Measurements from ENCODE around the gene KLF1.
"Not testable (repeated sequence)": the region's sequence is repeated elsewhere in the genome, so short reads cannot be mapped to it uniquely, and the experiment has no call there.

The KLF1 gene

DNA sequence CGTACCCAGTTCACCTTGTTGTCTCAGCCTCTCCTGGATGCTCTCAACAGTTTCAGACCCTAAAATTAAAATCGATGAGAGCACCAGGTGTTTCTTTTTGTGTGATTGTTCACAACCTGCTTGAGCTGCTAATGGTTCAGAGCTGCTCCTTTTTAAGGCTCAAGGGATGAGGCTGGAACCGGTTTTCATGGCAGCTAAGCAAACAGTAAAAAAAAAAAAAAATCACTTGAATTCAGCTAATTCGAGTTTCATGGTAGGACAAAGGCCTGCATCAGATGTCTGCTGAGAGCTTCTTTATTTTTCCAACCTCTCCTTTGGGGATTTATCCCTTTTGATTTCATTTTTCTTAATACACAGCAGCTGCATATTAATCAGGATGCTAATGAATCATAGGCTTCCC lies 25.6 kb upstream of the KLF1 start:
- Mint-ChIP-seq H3K4me1 (peaks cover 14% of the 10 kb centered on the region), H3K4me3 (no peak overlapping the region)
- DNase-seq (ENCODE audit: low spot score in 2 of 2) = no peak

DNA sequence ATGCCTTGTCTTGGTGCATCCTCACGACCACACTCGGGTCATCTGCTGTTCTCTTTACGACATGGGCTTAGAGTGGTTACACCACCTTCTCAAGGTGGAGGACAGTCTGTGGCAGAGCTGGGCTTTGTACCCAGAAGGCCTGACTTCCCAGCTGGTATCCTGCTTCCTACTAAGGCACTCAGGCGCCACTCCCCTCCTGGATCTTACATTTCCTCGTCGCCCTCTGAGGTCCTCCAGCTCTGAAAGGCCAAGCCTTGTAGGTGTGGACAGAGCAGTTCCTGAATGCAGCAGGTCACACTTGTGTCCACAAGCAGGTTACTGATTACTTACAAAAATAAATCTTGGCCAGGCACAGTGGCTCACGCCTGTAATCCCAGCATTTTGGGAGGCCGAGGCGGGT lies 20.2 kb upstream of the KLF1 start:
- peaks cover 7% of the 10 kb centered on the region for H3K4me1 Mint-ChIP-seq

More for the DNA sequence above, 25.6 kb upstream of the KLF1 start:
- H3K27ac Mint-ChIP-seq = peak overlapping the region; percentile 24
- no peaks in the 10 kb centered on the region for H3K9me3 Mint-ChIP-seq
- H3K36me3 Mint-ChIP-seq = peaks cover under 1% of the 10 kb centered on the region
- ATAC-seq = no peak

DNA sequence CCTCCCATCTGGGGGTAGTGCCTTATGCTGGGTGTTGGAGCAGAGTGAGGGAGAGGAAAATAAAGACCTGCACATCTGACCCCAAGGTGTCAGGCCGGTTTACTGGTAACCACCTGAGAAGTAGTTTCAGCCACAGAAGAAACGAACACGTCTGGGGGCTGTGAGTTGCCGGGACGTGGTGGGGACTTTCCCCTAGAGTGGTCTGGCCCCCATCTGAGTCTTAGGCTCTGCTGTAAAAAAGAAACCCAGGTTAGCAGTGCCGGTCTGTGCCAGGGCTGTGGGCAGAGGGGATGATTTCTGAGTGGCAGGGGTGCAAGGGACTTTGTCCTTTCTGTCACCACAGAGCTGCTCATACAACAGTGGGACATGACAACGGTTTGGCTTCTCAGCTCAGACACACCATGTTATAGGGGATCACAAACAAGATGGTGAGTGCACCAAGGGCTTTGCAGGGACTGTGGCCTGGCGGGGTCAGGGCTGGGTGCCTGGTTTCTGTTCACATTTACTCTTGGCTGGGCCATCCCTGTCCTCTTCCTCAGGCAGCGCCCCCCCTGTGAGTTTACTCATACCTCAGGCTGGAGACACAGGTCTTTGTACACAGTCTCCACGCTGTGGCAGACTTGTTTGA lies 13.0 kb upstream of the KLF1 start:
- peak overlapping the region; percentile 89 for H3K27ac Mint-ChIP-seq
- peak; percentile 94 for ATAC-seq
- DNase-seq (ENCODE audit: low spot score in 2 of 2) = peak in 1 of 2 donors; percentile 87
- H3K36me3 Mint-ChIP-seq = peaks cover 47% of the 10 kb centered on the region
- peaks cover 9% of the 10 kb centered on the region for H3K4me1 Mint-ChIP-seq
- peak overlapping the region; percentile 42 for H3K4me3 Mint-ChIP-seq
- no peaks in the 10 kb centered on the region for H3K9me3 Mint-ChIP-seq

More for the DNA sequence above, 20.2 kb upstream of the KLF1 start:
- DNase-seq (ENCODE audit: low spot score in 2 of 2) (no peak), ATAC-seq (no peak)
- no peaks in the 10 kb centered on the region for H3K36me3 Mint-ChIP-seq
- no peak overlapping the region for H3K27ac Mint-ChIP-seq
- no peaks in the 10 kb centered on the region for H3K9me3 Mint-ChIP-seq
- H3K4me3 Mint-ChIP-seq = no peak overlapping the region

DNA sequence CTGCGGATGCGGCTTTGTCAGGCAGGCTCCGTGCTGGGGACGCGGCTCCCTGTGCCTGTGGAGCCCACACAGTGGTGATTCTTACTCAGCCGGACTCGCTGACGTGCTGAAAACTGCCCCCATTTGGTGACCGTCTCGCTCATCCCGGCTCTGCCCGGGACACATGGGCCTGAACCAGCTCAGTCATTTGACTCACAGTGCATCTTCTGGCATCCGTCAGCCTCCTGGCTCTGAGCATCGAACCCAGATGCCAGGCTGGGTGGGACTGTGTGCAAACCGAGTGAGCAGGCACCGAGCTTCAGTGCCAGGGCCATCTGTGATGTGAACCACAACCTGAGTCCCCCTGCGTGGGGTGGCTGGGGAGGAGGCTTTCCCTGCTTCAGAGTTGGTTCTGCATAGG lies 9.5 kb upstream of the KLF1 start:
- Mint-ChIP-seq H3K4me3 (no peak overlapping the region), H3K9me3 (no peaks in the 10 kb centered on the region), H3K27ac (no peak overlapping the region), H3K4me1 (peaks cover 16% of the 10 kb centered on the region), H3K36me3 (peaks cover 63% of the 10 kb centered on the region)
- DNase-seq (ENCODE audit: low spot score in 2 of 2) (no peak), ATAC-seq (no peak)

DNA sequence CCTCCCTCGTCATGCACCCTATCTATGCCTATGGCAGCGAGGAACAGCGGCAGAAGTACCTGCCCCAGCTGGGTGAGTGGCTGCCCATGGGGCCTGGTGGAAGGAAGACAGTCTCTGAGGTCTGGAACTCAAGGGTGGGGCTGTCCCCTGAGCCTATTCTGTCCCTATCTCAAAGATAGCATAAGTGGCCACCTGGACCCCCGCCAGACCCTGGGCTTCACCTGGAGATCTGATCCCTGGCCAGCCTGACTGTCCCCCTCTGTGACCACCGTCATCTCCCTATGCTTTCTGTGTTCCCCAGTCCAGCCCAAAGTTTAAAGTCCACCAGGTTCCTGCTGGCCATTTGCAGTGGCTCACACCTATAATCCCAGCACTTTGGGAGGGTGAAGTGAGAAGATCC lies 6.6 kb upstream of the KLF1 start:
- H3K27ac Mint-ChIP-seq = no peak overlapping the region
- DNase-seq (ENCODE audit: low spot score in 2 of 2) = no peak
- H3K36me3 Mint-ChIP-seq = peaks cover 47% of the 10 kb centered on the region
- H3K4me3 Mint-ChIP-seq = peak overlapping the region; percentile 99
- H3K4me1 Mint-ChIP-seq = peaks cover 20% of the 10 kb centered on the region
- no peaks in the 10 kb centered on the region for H3K9me3 Mint-ChIP-seq
- ATAC-seq = no peak

DNA sequence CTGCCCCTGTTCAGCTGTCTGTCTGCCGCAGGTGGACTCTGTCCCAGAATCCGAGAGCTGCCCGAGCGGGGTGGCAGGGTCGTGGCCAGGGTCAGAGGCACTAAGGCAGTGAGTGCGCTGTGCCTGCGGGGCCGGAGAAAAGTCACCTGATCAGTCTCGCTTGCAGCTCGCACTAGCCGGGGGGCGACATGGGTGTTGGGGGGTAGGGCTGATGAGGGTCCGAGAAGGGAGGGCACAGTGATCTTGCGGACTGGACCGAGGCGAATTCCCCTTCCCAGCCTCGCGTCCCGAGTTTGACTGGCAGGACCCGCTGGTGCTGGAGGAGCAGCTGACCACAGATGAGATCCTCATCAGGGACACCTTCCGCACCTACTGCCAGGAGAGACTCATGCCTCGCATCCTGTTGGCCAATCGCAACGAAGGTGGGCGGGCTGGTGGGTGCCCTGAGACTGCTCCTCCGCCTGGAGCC lies 4.6 kb upstream of the KLF1 start:
- Mint-ChIP-seq H3K36me3 (peaks cover 36% of the 10 kb centered on the region), H3K27ac (peak overlapping the region; percentile 95), H3K4me1 (peaks cover 22% of the 10 kb centered on the region), H3K4me3 (peak overlapping the region; percentile 99), H3K9me3 (no peaks in the 10 kb centered on the region)
- DNase-seq (ENCODE audit: low spot score in 2 of 2) (no peak), ATAC-seq (no peak)

DNA sequence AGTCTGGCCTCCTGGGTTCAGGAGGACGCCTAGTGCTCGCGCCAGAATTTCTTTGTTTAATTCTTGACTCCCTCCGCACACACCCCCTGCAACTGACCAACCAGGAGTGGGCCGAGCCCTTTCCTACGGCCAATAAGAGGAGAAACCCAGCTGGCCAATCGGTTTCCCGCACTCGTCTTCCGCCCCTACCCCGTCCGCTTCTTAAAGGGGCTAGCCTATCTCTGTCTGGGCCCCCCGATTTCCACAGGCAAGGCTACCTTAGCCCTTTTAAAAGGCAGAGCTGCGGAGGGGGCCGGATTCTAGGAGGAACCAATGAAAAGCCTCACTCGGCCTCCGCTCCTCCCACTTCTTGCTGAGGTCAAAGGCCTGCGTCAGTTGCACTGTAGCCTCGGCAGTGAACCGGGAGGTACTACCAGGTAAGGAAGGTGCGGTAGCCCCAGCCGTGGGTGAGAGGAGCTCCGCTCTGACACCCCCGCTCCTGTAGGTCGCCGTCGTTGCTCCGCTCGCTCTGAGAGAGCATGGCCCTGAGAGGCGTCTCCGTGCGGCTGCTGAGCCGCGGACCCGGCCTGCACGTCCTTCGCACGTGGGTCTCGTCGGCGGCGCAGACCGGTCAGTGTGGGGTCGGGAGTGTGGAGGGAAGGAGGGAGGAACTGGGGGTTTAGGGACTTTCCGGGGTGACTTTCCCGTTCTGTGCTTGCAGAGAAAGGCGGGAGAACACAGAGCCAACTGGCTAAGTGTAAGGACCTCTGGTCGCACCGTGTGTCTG lies 4.0 kb upstream of the KLF1 start, which contains the start of gene GCDH:
GCDH (plus strand) TSS at position 374 of the 766 bp plus-strand sequence; CDS start at position 519, 145 bp downstream.
- DNase-seq (ENCODE audit: low spot score in 2 of 2) (peak; percentile 76 to 96), ATAC-seq (peak; percentile 98)
- H3K9me3 Mint-ChIP-seq = no peaks in the 10 kb centered on the region
- peak within 1 kb of the TSS; percentile 99 for H3K4me3 Mint-ChIP-seq
- peak within 1 kb of the TSS; percentile 95 for H3K27ac Mint-ChIP-seq
- H3K4me1 Mint-ChIP-seq = peaks cover 26% of the 10 kb centered on the region
- H3K36me3 Mint-ChIP-seq = peaks cover 33% of the 10 kb centered on the region

DNA sequence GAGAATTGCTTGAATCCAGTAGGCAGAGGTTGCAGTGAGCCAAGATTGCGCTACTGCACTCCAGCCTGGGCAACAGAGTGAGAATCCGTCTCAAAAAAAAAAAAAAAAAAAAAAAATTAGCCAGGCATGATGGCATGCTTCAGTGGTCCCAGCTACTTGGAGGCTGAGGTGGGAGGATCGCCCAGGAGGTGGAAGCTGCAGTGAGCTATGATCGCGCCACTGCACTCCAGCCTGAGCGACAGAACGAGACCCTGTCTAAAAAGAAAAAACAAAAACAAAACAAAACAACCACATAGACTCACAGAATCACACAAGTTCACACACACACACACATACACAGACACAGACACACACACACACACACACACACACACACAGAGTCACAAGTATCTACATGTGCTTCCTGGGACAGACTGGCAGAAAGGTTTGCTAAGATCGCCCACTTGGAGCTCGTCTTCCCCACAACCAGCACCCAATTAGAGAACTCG lies 3.3 kb upstream of the KLF1 start:
- peaks cover 28% of the 10 kb centered on the region for H3K36me3 Mint-ChIP-seq
- peak overlapping the region; percentile 95 for H3K27ac Mint-ChIP-seq
- H3K4me3 Mint-ChIP-seq = peak overlapping the region; percentile 99
- ATAC-seq; H3K9me3 Mint-ChIP-seq; DNase-seq (ENCODE audit: low spot score in 2 of 2): not testable (repeated sequence)
- peaks cover 27% of the 10 kb centered on the region for H3K4me1 Mint-ChIP-seq

DNA sequence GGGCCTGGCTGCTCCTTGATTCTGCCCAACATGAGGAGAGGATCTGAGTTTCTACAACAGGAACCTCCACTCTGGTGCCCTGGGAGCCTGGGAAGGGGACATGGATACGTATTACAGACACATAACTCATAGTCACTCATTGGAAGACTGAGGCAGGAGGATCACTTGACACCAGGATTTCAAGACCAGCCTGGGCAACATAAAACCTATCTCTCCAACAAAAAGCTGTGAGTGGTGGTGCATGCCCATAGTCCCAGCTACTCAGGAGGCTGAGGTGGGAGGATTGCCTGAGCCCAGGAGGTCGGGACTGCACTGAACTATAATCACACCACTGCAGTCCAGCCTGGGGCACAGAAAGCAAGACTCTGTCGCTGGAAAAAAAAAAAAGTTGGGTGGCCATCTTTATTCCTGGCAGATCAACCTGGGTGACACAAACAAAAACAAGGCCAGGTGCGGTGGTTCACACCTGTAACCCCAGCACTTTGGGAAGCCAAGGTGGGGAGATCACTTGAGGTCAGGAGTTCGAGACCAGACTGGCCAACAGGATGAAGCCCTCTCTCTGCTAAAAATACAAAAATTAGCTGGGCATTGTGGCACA lies 1.1 kb upstream of the KLF1 start:
- ATAC-seq (no peak), DNase-seq (ENCODE audit: low spot score in 2 of 2) (no peak)
- peaks cover 37% of the 10 kb centered on the region for H3K4me1 Mint-ChIP-seq
- peaks cover 13% of the 10 kb centered on the region for H3K36me3 Mint-ChIP-seq
- H3K4me3 Mint-ChIP-seq = no peak overlapping the region
- H3K9me3 Mint-ChIP-seq = no peaks in the 10 kb centered on the region
- H3K27ac Mint-ChIP-seq = no peak overlapping the region

DNA sequence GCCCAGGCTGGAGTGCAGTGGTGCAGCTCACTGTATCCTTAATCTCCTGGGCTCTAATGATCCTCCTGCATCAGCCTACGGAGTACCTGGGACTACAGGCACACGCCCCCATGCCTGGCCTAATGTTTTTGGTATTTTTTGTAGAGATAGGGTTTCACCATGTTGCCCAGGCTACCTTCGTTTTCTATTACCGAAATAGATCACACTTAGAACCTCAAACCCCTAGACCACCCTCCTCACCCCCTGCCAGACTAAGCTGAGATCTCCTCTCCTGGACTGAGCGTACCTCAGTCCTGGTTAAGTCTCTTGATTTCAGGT lies 391 bp downstream of the KLF1 start:
- Mint-ChIP-seq H3K4me1 (peaks cover 38% of the 10 kb centered on the region), H3K27ac (no peak overlapping the region), H3K9me3 (no peaks in the 10 kb centered on the region), H3K36me3 (peaks cover 19% of the 10 kb centered on the region), H3K4me3 (peak overlapping the region; percentile 91)
- ATAC-seq = no peak
- no peak for DNase-seq (ENCODE audit: low spot score in 2 of 2)

DNA sequence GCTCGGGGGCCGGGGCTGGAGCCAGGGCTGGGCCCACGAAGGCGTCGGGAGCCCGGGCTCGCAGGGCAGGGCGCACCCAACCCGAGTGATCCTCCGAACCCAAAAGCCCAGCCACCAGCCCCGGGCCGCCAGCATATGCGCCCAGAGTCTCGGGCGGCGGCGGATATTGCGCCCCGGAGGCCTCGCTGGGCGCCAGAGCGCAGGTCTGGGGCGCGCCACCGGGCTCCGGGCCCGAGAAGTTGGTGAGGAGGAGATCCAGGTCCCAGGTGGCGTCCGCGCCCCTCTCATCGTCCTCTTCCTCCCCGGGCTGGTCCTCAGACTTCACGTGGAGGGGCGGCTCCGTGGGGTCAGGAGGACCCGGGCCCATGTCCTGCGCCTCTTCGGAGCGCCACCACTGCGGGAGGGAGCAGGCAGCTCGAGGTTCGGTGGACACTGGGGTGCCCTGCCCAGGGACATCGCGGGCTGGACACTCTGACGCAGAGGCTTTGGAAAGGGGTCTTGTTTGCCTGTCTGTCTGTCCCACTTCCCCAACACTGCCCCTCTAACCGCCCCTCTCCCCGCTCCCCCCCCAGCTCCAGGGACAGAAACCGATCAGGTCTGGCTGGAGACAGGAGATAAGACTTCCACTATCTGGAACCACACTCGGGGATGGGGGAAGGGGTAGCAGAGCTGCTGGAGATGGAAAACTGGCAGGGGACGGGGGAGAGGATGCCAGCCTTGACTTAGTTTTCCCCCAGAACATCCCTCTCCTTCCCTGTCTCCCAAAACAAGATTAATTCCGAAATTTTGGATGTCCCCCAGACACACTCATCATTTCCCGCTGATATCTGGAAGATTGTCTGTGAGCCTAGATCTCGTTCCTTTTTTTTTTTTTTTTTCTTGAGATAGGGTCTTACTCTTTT lies 1.0 kb downstream of the KLF1 start:
- Mint-ChIP-seq H3K27ac (no peak overlapping the region), H3K9me3 (no peaks in the 10 kb centered on the region), H3K36me3 (peaks cover 15% of the 10 kb centered on the region), H3K4me1 (peaks cover 34% of the 10 kb centered on the region), H3K4me3 (peak overlapping the region; percentile 91)
- DNase-seq (ENCODE audit: low spot score in 2 of 2) (no peak), ATAC-seq (peak; percentile 49)

DNA sequence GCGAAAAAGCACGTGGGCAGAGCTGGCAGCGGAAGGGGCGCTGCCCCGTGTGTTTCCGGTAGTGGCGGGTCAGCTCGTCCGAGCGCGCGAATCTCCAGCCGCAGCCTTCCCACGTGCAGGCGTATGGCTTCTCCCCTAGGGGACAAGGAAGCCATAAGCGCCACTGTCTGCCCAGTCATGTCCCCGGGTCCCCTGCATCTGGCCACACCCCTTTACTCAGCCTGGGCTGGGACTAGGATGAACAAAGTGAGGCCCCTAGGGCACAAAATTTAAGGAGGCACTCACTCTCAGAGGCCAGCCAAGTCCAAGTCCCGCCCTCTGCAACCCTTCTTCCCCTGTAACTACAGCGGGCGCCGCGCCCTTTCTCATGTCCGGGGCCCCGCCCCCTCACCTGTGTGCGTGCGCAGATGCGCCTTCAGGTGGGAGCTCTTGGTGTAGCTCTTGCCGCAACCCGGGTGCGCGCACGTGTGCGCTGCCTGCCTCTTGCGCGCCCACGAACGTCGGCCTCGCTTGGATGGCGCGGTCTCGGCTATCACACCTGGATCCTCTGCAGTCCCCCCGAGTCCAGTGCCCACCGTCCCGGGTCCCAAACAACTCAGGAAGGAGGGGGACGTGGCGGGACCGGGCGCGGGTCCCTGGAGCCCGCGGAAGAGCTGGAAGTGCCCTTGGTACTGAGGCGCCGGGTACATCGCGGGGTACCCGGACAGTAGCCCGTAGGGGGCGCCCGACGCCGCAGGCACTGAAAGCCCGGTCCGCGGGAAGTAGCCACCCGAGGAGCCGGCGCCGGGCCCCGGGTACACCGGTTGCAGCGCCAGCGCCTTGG lies 1.9 kb downstream of the KLF1 start:
- ATAC-seq (peak; percentile 78), DNase-seq (ENCODE audit: low spot score in 2 of 2) (peak; percentile 81 to 95)

DNA sequence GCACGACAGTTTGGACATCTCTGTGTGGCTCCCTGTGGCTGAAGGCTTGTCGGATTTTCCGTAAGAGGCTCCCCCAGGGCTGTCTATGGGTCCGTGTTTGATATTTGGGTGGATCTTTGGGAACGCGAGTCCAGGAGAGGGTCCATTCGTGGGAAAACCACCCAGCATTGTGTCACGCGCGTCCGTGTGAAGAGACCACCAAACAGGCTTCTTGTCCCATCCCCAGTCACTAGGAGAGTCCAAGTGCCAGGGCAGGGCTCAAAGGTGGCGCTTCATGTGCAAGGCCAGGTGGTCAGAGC lies 2.4 kb downstream of the KLF1 start:
- ATAC-seq = no peak
- peaks cover 39% of the 10 kb centered on the region for H3K4me1 Mint-ChIP-seq

More for the DNA sequence above, 1.9 kb downstream of the KLF1 start:
- H3K9me3 Mint-ChIP-seq = no peaks in the 10 kb centered on the region
- peak overlapping the region; percentile 92 for H3K27ac Mint-ChIP-seq
- H3K4me3 Mint-ChIP-seq = peak overlapping the region; percentile 91
- peaks cover 12% of the 10 kb centered on the region for H3K36me3 Mint-ChIP-seq
- peaks cover 33% of the 10 kb centered on the region for H3K4me1 Mint-ChIP-seq

DNA sequence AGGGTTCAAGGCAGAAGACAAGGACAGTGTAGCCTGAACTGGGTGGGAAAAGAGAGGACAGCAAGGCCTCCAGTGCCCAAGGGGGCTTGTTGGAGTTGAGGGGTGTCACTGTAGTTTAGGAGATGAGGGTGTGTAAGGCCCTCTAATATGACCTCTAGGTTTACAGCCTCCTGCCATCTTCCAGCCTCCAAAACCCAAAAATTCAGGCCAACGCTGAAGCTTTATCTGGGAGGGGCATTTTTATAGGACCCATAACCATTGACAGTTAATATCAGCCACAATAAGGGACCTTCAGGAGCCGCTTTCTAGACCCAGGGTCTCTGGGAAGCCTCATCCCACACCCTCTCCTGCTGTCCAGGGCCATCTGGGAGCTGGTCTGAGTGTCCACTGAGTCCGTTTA lies 2.8 kb downstream of the KLF1 start:
- H3K9me3 Mint-ChIP-seq = no peaks in the 10 kb centered on the region
- H3K36me3 Mint-ChIP-seq = peaks cover 16% of the 10 kb centered on the region
- ATAC-seq (no peak), DNase-seq (ENCODE audit: low spot score in 2 of 2) (no peak)
- peak overlapping the region; percentile 91 for H3K4me3 Mint-ChIP-seq
- no peak overlapping the region for H3K27ac Mint-ChIP-seq
- peaks cover 43% of the 10 kb centered on the region for H3K4me1 Mint-ChIP-seq

More for the DNA sequence above, 2.4 kb downstream of the KLF1 start:
- Mint-ChIP-seq H3K4me3 (peak overlapping the region; percentile 91), H3K9me3 (no peaks in the 10 kb centered on the region), H3K27ac (peak overlapping the region; percentile 92), H3K36me3 (peaks cover 16% of the 10 kb centered on the region)
- no peak for DNase-seq (ENCODE audit: low spot score in 2 of 2)
